Fibroblast of lung (primary cell): Measurements from ENCODE around the gene HDAC6. TPM values are rescaled to one million over a fixed set of nuclear protein-coding genes. Genes with fewer than 3 reads are reported as not detected.

Source experiments
- DNase-seq, 2 donors: peaks; one replicate each; pipeline versions ENCODE4 v3.0.0 to v3.0.0-alpha.2; 2010; ENCODE audit warnings: low read depth in 2 of 2
- H2AFZ ChIP-seq: 2 replicates; pipeline ENCODE4 v1.5.1; 2012; ENCODE audit warnings: low read length, control low read depth, inconsistent platforms
- H3K27ac ChIP-seq: 2 replicates; pipeline ENCODE4 v1.5.1; 2011; ENCODE audit warnings: low read length, control low read depth; ENCODE audit not compliant: insufficient read depth
- H3K27me3 ChIP-seq: 2 replicates; pipeline ENCODE4 v1.5.1; 2011; ENCODE audit warnings: mild to moderate bottlenecking, low read length; ENCODE audit not compliant: control insufficient read depth, insufficient read depth
- H3K36me3 ChIP-seq: 2 replicates; pipeline ENCODE4 v1.5.1; 2011; ENCODE audit warnings: low read length; ENCODE audit not compliant: control insufficient read depth, insufficient read depth
- H3K4me1 ChIP-seq: 2 replicates; pipeline ENCODE4 v1.5.1; 2011; ENCODE audit warnings: low read length; ENCODE audit not compliant: control insufficient read depth, insufficient read depth; ENCODE audit errors: extremely low read depth
- H3K4me2 ChIP-seq: 2 replicates; pipeline ENCODE4 v1.5.1; 2011; ENCODE audit warnings: low read length, control low read depth; ENCODE audit not compliant: insufficient read depth; ENCODE audit errors: extremely low read depth
- H3K4me3 ChIP-seq, 4 experiments: fragments of 200-600 bp in 1 of 4; sonication (generic) in 1 of 4; replicated peaks in 1 of 4; 2 replicates each; pipeline ENCODE4 v1.5.1; 2011 to 2016; ENCODE audit warnings: low read length in 4 of 4, low read depth in 3 of 4, mild to moderate bottlenecking in 3 of 4, control low read depth in 2 of 4, inconsistent platforms in 1 of 4, mixed read lengths in 1 of 4; ENCODE audit not compliant: insufficient read depth in 1 of 4; ENCODE audit errors: control extremely low read depth in 1 of 4
- H3K79me2 ChIP-seq: 2 replicates; pipeline ENCODE4 v1.5.1; 2012; ENCODE audit warnings: mild to moderate bottlenecking, low read length, inconsistent platforms; ENCODE audit not compliant: control insufficient read depth, insufficient read depth
- H3K9ac ChIP-seq: 2 replicates; pipeline ENCODE4 v1.5.1; 2011; ENCODE audit warnings: mild to moderate bottlenecking, low read length, control low read depth; ENCODE audit not compliant: insufficient read depth
- H3K9me3 ChIP-seq: 2 replicates; pipeline ENCODE4 v1.5.1; 2012; ENCODE audit warnings: low read depth, low read length; ENCODE audit not compliant: control insufficient read depth, insufficient read depth
- H4K20me1 ChIP-seq: 2 replicates; pipeline ENCODE4 v1.5.1; 2011; ENCODE audit warnings: low read length; ENCODE audit not compliant: control insufficient read depth, insufficient read depth; ENCODE audit errors: extremely low read depth
- EZH2 ChIP-seq: IDR thresholded peaks from 2 replicates; pipeline ENCODE4 v1.5.1; 2012; ENCODE audit warnings: low read length, control low read depth, mild to moderate bottlenecking; ENCODE audit errors: missing control alignments
- polyA plus RNA-seq, 2 donors: library from polyadenylated mRNA; depleted of rRNA in 1 of 2; stranded (reverse) in 1 of 2; unstranded in 1 of 2; fragments of >200 nt; gene quantifications; 2 replicates each; pipeline ENCODE4 v1.2.1, GENCODE V29; 2011 to 2012; ENCODE audit warnings: missing spikeins in 1 of 2
- total RNA-seq: library from RNA; depleted of rRNA; stranded (reverse); fragments of >200 nt; gene quantifications from 2 replicates; pipeline ENCODE4 v1.2.1, GENCODE V29; 2014
- TF ChIP-seq, protein P1 (sequence below), 2 donors: IDR thresholded peaks in 1 of 2; conservative IDR thresholded peaks in 1 of 2; 1 replicate in 1 of 2; 2 replicates in 1 of 2; pipeline ENCODE4 v1.5.1; 2011 to 2012; ENCODE audit warnings: low read length in 2 of 2, control low read depth in 1 of 2, inconsistent platforms in 1 of 2, low read depth in 1 of 2, mild to moderate bottlenecking in 1 of 2

The HDAC6 gene
- total and polyA plus RNA-seq, 2 donors (not counting 1 experiment from before 2014, with no cell fraction given) = 20.0 to 32.5 TPM

DNA sequence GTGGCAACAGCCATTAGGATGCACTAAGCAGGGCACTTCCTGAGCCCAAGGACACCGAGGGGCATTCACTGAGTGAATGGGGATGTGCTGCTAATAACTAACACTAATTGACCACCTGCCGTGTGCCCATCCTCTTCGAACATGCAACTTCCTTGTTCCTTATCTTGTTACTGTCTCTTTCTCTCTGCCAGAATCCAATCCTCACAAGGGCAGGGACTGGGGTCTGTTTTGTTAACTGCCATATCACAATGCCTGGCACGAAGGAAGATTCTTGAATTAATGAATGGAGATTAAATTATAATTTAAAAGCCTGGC is 25.7 kb downstream of the HDAC6 start:
- no peak overlapping the region for H3K9ac ChIP-seq
- no peaks in the 10 kb centered on the region for H3K36me3 ChIP-seq
- H2AFZ ChIP-seq = no peak overlapping the region
- no peaks in the 10 kb centered on the region for H3K79me2 ChIP-seq
- TF ChIP-seq EZH2 = no peak
- TF ChIP-seq, protein P1, sequence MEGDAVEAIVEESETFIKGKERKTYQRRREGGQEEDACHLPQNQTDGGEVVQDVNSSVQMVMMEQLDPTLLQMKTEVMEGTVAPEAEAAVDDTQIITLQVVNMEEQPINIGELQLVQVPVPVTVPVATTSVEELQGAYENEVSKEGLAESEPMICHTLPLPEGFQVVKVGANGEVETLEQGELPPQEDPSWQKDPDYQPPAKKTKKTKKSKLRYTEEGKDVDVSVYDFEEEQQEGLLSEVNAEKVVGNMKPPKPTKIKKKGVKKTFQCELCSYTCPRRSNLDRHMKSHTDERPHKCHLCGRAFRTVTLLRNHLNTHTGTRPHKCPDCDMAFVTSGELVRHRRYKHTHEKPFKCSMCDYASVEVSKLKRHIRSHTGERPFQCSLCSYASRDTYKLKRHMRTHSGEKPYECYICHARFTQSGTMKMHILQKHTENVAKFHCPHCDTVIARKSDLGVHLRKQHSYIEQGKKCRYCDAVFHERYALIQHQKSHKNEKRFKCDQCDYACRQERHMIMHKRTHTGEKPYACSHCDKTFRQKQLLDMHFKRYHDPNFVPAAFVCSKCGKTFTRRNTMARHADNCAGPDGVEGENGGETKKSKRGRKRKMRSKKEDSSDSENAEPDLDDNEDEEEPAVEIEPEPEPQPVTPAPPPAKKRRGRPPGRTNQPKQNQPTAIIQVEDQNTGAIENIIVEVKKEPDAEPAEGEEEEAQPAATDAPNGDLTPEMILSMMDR (conservative IDR thresholded peaks at IDR 0.05 in 1 of 2, IDR thresholded peaks at IDR 0.05 in 1 of 2; ENCODE audit: low read depth in 1 of 2, low read length in 2 of 2) = no peak
- H3K27me3 ChIP-seq = peaks cover 7% of the 10 kb centered on the region
- H3K4me1 ChIP-seq = no peaks in the 10 kb centered on the region
- H3K9me3 ChIP-seq = no peaks in the 10 kb centered on the region
- H3K27ac ChIP-seq = no peak overlapping the region
- no peak for DNase-seq
- H3K4me2 ChIP-seq = no peak overlapping the region
- H4K20me1 ChIP-seq = no peaks in the 10 kb centered on the region
- no peak overlapping the region for H3K4me3 ChIP-seq

DNA sequence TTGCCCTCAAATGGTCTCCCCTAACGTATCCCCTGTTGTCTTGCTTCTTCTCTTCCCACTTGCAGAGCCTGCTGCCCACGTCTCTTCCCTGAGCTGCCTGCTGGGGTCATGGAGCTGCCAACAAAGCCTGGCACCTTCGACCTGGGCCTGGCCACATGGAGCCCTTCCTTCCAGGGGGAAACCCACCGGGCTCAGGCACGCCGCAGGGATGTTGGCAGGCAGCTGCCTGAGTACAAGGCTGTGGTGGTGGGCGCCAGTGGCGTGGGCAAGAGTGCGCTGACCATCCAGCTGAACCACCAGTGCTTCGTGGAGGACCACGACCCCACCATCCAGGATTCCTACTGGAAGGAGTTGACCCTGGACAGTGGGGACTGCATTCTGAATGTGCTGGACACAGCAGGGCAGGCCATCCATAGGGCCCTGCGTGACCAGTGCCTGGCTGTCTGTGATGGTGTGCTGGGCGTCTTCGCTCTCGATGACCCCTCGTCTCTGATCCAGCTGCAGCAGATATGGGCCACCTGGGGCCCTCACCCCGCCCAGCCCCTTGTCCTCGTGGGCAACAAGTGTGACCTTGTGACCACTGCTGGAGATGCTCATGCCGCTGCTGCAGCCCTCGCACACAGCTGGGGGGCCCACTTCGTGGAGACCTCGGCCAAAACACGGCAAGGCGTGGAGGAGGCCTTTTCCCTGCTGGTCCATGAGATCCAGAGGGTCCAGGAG is 27.3 kb downstream of the HDAC6 start:
- Histone ChIP-seq H3K4me1 (no peaks in the 10 kb centered on the region), H3K9me3 (no peaks in the 10 kb centered on the region), H3K4me2 (no peak overlapping the region), H3K36me3 (no peaks in the 10 kb centered on the region), H3K4me3 (no peak overlapping the region), H3K27me3 (peaks cover 7% of the 10 kb centered on the region), H3K27ac (no peak overlapping the region), H2AFZ (no peak overlapping the region), H3K9ac (no peak overlapping the region), H3K79me2 (no peaks in the 10 kb centered on the region), H4K20me1 (no peaks in the 10 kb centered on the region)
- DNase-seq = no peak
- TF ChIP-seq EZH2 = no peak
- TF ChIP-seq, protein P1 (conservative IDR thresholded peaks at IDR 0.05 in 1 of 2, IDR thresholded peaks at IDR 0.05 in 1 of 2; ENCODE audit: low read depth in 1 of 2, low read length in 2 of 2) = no peak

DNA sequence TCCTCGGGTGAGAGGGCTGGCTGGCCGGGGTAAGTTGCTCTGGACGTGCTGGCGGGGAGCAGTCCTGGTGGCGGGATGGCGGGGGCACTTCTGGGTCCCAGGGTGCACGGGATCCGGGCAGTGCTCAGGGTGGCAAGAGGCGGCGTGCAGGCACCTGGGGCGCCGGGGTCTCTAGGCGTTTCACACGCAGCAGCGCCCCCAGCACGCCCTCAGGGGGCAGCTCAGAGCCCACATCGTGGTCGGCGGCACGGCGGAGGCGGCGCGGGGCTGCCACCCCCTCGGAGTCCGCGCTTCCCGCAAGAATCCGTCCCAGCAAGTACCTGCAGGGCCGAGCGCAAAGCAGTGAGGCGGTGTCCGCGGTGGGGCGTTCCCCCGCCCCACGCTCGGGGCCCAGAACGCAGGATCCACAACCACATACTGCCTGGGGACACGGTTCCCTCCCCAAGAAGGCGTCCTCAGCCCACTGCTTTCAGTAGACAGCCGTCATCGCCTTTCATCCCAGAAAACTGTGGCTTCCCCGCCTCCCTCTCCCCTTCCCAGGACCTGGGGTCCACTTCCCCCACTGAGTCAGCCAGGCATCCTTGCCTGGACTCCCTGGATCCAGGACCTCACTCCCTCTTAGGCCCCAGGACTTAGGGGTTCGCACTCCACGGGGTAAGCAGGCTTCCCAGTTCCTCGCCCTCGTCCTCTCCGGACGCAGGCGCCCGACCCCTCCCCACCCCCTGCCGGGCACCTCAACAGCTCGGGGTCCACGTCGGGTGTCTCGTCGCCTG is 29.5 kb downstream of the HDAC6 start:
- H4K20me1 ChIP-seq = no peaks in the 10 kb centered on the region
- H3K9me3 ChIP-seq = no peaks in the 10 kb centered on the region
- DNase-seq = no peak
- no peak overlapping the region for H3K27ac ChIP-seq
- TF ChIP-seq EZH2 = no peak
- TF ChIP-seq, protein P1 (conservative IDR thresholded peaks at IDR 0.05 in 1 of 2, IDR thresholded peaks at IDR 0.05 in 1 of 2; ENCODE audit: low read depth in 1 of 2, low read length in 2 of 2) = no peak
- no peaks in the 10 kb centered on the region for H3K79me2 ChIP-seq
- H2AFZ ChIP-seq = no peak overlapping the region
- H3K9ac ChIP-seq = no peak overlapping the region
- H3K4me3 ChIP-seq = no peak overlapping the region
- H3K4me1 ChIP-seq = no peaks in the 10 kb centered on the region
- H3K27me3 ChIP-seq = peaks cover 21% of the 10 kb centered on the region
- H3K36me3 ChIP-seq = no peaks in the 10 kb centered on the region
- H3K4me2 ChIP-seq = no peak overlapping the region
